DND-41 (cell line): Measurements from ENCODE around the gene TNXB.
"Not testable (repeated sequence)": the region's sequence is repeated elsewhere in the genome, so short reads cannot be mapped to it uniquely, and the experiment has no call there.

Experiments
- EZH2 ChIP-seq: IDR thresholded peaks from 3 replicates; pipeline ENCODE4 v1.6.1; 2012; ENCODE audit warnings: borderline replicate concordance, low read depth, mild to moderate bottlenecking, moderate library complexity, low read length, inconsistent platforms; ENCODE audit not compliant: severe bottlenecking
- TF ChIP-seq, protein P1 (sequence below): IDR thresholded peaks from 2 replicates; pipeline ENCODE4 v1.5.1; 2012; ENCODE audit warnings: borderline replicate concordance, low read length, moderate library complexity, mild to moderate bottlenecking; ENCODE audit not compliant: poor library complexity, severe bottlenecking; ENCODE audit errors: extremely low read depth

- not testable (repeated sequence) for TF ChIP-seq EZH2
- TF ChIP-seq, protein P1, sequence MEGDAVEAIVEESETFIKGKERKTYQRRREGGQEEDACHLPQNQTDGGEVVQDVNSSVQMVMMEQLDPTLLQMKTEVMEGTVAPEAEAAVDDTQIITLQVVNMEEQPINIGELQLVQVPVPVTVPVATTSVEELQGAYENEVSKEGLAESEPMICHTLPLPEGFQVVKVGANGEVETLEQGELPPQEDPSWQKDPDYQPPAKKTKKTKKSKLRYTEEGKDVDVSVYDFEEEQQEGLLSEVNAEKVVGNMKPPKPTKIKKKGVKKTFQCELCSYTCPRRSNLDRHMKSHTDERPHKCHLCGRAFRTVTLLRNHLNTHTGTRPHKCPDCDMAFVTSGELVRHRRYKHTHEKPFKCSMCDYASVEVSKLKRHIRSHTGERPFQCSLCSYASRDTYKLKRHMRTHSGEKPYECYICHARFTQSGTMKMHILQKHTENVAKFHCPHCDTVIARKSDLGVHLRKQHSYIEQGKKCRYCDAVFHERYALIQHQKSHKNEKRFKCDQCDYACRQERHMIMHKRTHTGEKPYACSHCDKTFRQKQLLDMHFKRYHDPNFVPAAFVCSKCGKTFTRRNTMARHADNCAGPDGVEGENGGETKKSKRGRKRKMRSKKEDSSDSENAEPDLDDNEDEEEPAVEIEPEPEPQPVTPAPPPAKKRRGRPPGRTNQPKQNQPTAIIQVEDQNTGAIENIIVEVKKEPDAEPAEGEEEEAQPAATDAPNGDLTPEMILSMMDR: not testable (repeated sequence)
Measured at GRCh38 chr6:32008616-32009015, 100.5 kb downstream of the TNXB start.
